GM19099 (cell line): ENCODE measurements around the gene RUFY1.

ENCODE experiments used
- POLR2A ChIP-seq: IDR thresholded peaks from 3 replicates; pipeline ENCODE4 v1.6.1; 2011; ENCODE audit warnings: low read depth; ENCODE audit not compliant: insufficient read length; ENCODE audit errors: extremely low read depth

The RUFY1 gene

DNA sequence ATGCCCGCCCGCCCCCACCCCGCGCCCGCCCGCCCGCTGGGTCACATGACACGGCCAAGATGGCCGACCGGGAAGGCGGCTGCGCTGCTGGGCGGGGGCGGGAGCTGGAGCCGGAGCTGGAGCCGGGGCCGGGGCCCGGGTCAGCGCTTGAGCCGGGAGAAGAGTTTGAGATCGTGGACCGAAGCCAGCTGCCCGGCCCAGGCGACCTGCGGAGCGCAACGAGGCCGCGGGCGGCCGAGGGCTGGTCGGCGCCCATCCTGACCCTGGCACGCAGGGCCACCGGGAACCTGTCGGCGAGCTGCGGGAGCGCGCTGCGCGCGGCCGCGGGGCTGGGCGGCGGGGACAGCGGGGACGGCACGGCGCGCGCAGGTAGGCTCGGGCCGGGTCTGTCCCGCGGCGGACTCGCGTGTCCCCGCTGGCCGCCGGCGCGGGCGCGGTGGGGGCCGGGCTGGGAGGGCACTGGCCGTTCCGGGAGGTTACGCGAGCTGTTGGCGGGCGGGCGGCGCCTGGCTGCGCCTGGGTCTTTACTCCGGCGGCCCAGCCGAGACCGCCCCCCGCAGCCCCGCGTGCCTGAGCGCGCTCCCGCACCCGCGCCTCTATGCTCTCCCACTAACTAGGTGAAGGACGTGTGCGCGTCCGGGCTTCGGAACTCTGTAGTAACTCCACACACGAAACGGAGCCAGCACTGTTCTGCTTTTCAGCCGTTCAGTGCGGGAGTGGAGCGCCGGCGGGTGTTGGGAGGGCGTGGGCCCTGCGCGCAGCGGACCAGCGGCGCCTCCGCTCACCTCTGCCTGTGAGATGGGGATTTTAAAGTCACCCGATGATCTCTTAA, at the start of gene RUFY1:
TSS of gene RUFY1 (plus strand) at position 44 of the 832 bp plus-strand sequence. CDS start at position 60, 16 bp downstream.
- peak; percentile 87 for TF ChIP-seq POLR2A

DNA sequence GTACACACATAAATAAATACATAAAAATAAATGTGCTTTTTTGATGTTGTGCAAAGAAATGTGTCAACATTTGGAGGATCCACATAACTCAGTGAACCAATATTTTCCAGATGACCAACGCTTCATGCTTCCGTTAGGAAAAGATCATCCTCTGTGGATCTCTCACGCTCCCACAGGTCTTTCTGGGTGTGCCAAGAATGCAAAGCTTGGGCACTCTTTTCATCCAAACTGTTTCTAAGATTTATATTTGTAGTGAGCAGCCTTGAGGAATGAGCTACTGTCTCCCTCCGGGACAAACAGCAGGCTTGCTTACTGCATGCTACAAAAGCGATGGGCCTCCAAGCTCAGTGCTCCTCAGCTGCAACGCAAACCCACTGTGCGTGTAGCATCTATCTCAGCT, 46.2 kb upstream of the RUFY1 start:
- TF ChIP-seq POLR2A: no peak

DNA sequence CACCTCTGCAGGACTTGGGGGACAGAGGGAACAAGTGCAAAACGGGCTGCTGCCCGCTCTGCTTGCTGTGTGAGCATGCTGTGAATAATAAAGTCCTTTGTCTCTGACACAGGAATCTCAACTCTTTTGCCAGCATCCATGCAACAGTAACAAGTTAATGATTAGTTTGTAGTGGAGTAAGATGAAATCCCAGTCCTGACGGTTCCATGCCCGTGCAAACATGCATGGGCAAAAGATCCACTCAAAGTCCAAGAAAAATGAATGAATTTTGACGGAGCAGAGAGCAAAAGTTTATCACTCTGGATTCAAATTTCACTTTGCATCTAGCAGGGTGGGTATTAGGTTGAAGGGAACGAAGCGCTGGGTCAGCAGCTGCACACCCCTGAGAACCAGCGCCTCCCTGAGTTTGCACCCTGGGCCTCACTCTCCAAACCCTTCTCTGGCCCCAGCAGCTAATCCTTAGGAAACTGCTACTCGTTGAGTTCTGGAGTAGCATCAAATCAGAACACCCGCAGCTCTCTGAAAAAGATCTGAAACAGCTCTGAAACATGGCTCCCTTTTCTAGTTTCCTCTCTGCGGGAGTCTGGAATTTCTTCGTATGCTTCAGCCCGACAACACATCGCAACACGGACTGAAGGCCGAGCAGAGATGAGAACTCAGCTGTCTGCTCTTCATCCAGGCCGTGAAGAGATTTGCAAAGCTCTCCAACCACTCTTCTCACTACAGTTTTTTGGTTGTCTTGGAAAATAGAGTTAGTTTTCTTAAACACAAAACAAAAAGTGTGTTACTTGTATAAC, 45.6 kb upstream of the RUFY1 start:
- TF ChIP-seq POLR2A: no peak

DNA sequence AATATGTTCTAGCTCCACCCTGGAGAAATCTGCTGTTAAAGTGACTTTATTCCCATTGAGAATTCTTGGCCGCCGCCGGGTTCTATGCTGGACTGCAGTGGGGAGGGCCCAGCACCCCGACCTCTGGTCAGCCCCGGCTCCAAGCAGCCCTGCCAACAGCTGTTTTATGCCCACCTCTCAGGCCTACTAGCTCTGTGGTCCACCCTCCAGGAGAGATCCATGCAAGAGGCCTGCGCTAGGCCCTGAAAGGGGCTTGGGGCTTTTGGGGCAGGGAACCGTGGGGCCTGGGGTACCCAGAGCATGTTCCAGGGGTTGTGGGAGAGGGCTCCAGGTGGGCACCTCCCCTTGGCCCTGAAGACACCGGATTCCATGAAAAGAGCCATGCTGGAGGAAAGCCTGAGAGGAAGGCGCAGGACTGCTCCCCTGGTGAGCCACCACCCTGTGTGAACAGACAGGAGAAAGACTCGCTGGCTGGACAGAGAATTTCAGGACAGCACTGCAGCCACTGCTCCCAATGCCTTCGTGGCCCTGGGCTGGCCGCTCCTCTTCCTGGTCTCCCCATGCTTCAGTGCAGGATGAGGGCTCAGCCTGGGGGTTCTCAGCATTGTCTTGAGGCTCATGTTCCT, 44.6 kb upstream of the RUFY1 start:
- no peak for TF ChIP-seq POLR2A

GRCh38 chr5:179509239-179509638, 41.1 kb upstream of the RUFY1 start:
- no peak for TF ChIP-seq POLR2A

GRCh38 chr5:179509845-179510244, 40.5 kb upstream of the RUFY1 start:
- no peak for TF ChIP-seq POLR2A

- no peak for TF ChIP-seq POLR2A
Observed at GRCh38 chr5:179512452-179513000, 37.8 kb upstream of the RUFY1 start.

DNA sequence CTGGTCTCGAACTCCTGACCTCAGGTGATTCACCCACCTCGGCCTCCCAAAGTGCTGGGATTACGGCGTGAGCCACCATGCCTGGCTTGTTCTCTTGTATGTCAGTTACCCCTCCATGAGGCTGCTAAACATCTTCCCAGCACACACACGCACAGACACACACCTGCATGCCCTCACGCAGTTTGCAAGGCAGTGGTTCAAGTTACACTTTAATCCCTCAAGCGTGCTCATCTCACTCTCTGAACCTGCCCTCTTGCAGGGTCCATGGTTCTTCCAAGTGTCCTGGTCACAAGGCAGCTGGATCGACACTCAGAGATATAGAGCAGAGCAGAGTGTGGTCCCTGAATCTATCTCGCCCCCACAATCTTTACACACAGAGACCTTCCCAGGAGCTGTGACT, 34.1 kb upstream of the RUFY1 start:
- no peak for TF ChIP-seq POLR2A

DNA sequence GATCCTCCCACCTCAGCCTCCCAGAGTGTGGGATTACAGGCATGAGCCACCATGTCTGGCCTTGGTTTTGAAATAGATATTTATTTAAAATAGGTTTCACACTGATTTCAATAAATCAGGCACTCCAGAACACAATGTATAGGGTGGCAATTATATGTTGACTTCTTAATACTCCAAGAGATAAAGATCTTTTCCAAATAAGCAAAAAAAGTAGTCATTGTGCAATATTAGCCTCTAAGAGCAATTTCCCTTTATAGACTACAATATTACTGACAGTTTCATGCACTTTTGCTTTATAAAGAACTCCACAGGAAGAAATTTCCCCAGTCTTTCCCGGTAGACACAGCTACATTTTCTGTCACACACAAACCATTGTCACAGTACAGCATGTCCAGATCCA, 23.4 kb upstream of the RUFY1 start:
- no peak for TF ChIP-seq POLR2A

DNA sequence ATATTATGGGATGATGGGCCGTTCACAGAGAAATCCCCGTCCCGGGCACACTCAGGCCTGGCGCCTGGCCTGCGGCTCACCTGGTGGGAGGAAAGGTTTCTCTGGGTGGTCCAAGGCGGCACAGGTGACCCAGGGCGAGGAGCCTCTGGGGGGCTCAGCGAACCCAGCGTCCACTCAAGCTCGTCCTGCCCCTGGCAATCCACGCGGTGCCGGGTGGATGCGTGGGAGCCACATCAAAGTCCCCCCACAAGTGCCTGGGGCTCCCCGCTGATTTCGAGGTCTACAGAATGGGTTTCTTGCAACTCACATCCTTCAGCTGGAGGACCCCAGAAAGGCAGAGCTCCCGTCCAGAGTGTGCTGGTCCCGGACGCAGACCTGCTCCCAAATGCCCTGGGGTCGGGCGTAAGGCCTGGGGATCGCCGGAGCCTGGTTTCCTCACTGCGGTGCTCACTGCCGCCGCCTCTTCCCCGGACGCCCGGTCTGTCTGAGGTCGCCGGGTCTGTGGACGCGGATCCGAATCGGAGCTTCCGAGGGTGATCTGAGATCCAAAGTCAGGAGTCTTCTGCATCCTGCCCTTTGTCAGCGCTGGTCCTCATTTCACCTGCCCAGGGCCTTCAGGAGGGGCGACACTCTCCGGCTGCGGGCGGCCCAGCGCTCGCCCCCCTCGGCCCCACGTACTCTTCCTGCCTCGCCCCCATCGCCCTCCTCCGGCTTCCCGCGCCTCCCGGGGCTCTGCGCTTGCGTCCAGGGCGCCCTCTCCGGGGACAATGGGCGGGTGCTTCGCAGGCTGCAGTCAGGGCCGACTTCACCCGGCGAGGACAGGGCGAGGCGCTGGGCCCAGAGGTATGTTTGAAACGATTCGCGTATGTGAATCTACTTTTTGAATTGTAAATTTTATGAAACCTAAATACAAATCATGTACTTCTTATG, 20.0 kb upstream of the RUFY1 start:
- TF ChIP-seq POLR2A: no peak

GRCh38 chr5:179533024-179533423, 17.3 kb upstream of the RUFY1 start:
- TF ChIP-seq POLR2A: no peak

- TF ChIP-seq POLR2A: no peak
Observed at GRCh38 chr5:179533907-179534306, 16.4 kb upstream of the RUFY1 start.

- no peak for TF ChIP-seq POLR2A
Observed at GRCh38 chr5:179534431-179534830, 15.9 kb upstream of the RUFY1 start.

DNA sequence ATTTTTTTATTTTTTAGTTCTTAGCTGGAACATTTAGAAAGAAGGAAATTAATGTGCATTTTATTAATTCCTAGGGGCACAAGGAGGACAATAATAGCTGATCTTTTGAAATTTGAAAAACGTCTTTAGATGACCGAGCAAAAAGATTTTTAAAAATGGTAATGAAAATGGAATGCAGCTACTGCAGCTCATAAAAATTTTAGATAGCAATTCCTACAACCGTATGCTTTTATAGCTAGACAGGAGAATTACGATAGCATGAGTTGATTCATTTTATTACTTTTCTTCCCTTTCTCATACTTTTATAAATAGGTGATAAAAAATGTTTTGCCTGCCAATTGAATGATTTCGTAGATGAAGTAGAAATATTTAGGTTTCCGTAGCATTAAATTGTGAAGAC, 13.7 kb upstream of the RUFY1 start:
- no peak for TF ChIP-seq POLR2A
